HG02870 (cell line): ENCODE results near the gene ZNF681.
"Not testable (repeated sequence)": the region's sequence is repeated elsewhere in the genome, so short reads cannot be mapped to it uniquely, and the experiment has no call there.

Experiments used
- ATAC-seq: cut with Tn5 transposase; IDR thresholded peaks from one replicate; pipeline ENCODE4 v1.9.1; 2021; ENCODE audit warnings: mild to moderate bottlenecking, moderate library complexity; ENCODE audit not compliant: unreplicated experiment

ZNF681 gene

GRCh38 chr19:23774524-23774971, 15.9 kb upstream of the ZNF681 start:
- no peak for ATAC-seq

GRCh38 chr19:23774106-23774505, 15.4 kb upstream of the ZNF681 start:
- no peak for ATAC-seq

- ATAC-seq: no peak
These were observed 14.0 kb upstream of the ZNF681 start for GRCh38 chr19:23772675-23773063.

GRCh38 chr19:23771761-23772674, 13.3 kb upstream of the ZNF681 start:
- ATAC-seq: no peak

- no peak for ATAC-seq
These were observed 12.6 kb upstream of the ZNF681 start for GRCh38 chr19:23771316-23771715.

GRCh38 chr19:23770672-23771250, 12.1 kb upstream of the ZNF681 start:
- no peak for ATAC-seq

GRCh38 chr19:23769691-23770468, 11.2 kb upstream of the ZNF681 start:
- no peak for ATAC-seq

GRCh38 chr19:23766951-23767350, 8.3 kb upstream of the ZNF681 start:
- no peak for ATAC-seq

- no peak for ATAC-seq
These were observed 6.1 kb upstream of the ZNF681 start for GRCh38 chr19:23764781-23765180.

GRCh38 chr19:23762884-23763711, 4.4 kb upstream of the ZNF681 start:
- ATAC-seq: peak; percentile 53

- ATAC-seq: no peak
These were observed 3.8 kb upstream of the ZNF681 start for GRCh38 chr19:23762548-23762883.

GRCh38 chr19:23760326-23760725, 1.6 kb upstream of the ZNF681 start:
- not testable (repeated sequence) for ATAC-seq

GRCh38 chr19:23743633-23744232, 15.0 kb downstream of the ZNF681 start:
- not testable (repeated sequence) for ATAC-seq

- not testable (repeated sequence) for ATAC-seq
These were observed 27.8 kb downstream of the ZNF681 start for GRCh38 chr19:23730729-23731465.

GRCh38 chr19:23724161-23724560, 34.5 kb downstream of the ZNF681 start:
- ATAC-seq: not testable (repeated sequence)

GRCh38 chr19:23718802-23719201, 39.9 kb downstream of the ZNF681 start:
- no peak for ATAC-seq

GRCh38 chr19:23716792-23717191, 41.9 kb downstream of the ZNF681 start:
- ATAC-seq: no peak

GRCh38 chr19:23709347-23709746, 49.3 kb downstream of the ZNF681 start:
- ATAC-seq: no peak

GRCh38 chr19:23706657-23707056, 52.0 kb downstream of the ZNF681 start:
- no peak for ATAC-seq

- no peak for ATAC-seq
These were observed 59.2 kb downstream of the ZNF681 start for GRCh38 chr19:23699521-23699860.
